Epithelial cell of esophagus (primary cell): ENCODE results near the gene ME3.

ENCODE experiments used
- DNase-seq: peaks from one replicate; pipeline ENCODE4 v3.0.0; 2010; ENCODE audit warnings: low read depth
- H3K4me3 ChIP-seq: 2 replicates; pipeline ENCODE4 v1.5.1; 2011; ENCODE audit warnings: mild to moderate bottlenecking, low read length, control low read depth
- CTCF ChIP-seq: IDR thresholded peaks from 2 replicates; pipeline ENCODE4 v1.5.1; 2011; ENCODE audit warnings: low read depth, mild to moderate bottlenecking, low read length, control low read depth, inconsistent platforms; ENCODE audit not compliant: insufficient read depth; ENCODE audit errors: missing control alignments

Gene ME3

GRCh38 chr11:86492370-86493010 is 179.9 kb downstream of the ME3 start:
- no peak for DNase-seq

GRCh38 chr11:86491027-86491426 is 181.4 kb downstream of the ME3 start:
- TF ChIP-seq CTCF, result no peak
- H3K4me3 ChIP-seq, result no peak overlapping the region
- DNase-seq, result no peak

More at GRCh38 chr11:86492370-86493010, 179.9 kb downstream of the ME3 start:
- no peak for TF ChIP-seq CTCF
- no peak overlapping the region for H3K4me3 ChIP-seq

GRCh38 chr11:86490582-86490981 is 181.8 kb downstream of the ME3 start:
- no peak for TF ChIP-seq CTCF
- no peak overlapping the region for H3K4me3 ChIP-seq
- no peak for DNase-seq

GRCh38 chr11:86489442-86489841 is 183.0 kb downstream of the ME3 start:
- DNase-seq, result no peak
- TF ChIP-seq CTCF, result no peak
- no peak overlapping the region for H3K4me3 ChIP-seq

- no peak overlapping the region for H3K4me3 ChIP-seq
- TF ChIP-seq CTCF, result no peak
- no peak for DNase-seq
These were observed 183.9 kb downstream of the ME3 start for GRCh38 chr11:86488553-86488952.

- DNase-seq, result no peak
- no peak overlapping the region for H3K4me3 ChIP-seq
- TF ChIP-seq CTCF, result no peak
These were observed 184.7 kb downstream of the ME3 start for GRCh38 chr11:86487671-86488070.
